Mucosa of stomach (tissue), 1 donor: Measurements from ENCODE around the gene SKAP2.

Source experiments
- H3K27me3 ChIP-seq: one replicate; pipeline ENCODE4 v1.7.0; 2013; ENCODE audit warnings: mild to moderate bottlenecking, low read length; ENCODE audit not compliant: control insufficient read depth, insufficient read depth
- H3K36me3 ChIP-seq: one replicate; pipeline ENCODE4 v1.7.0; 2013; ENCODE audit warnings: low read length; ENCODE audit not compliant: control insufficient read depth, insufficient read depth
- H3K4me1 ChIP-seq: one replicate; pipeline ENCODE4 v1.7.0; 2013; ENCODE audit warnings: mild to moderate bottlenecking, low read length; ENCODE audit not compliant: control insufficient read depth, insufficient read depth
- H3K4me3 ChIP-seq: one replicate; pipeline ENCODE4 v1.7.0; 2013; ENCODE audit warnings: low read length
- H3K9ac ChIP-seq: one replicate; pipeline ENCODE4 v1.7.0; 2013; ENCODE audit warnings: mild to moderate bottlenecking, low read length, moderate library complexity
- H3K9me3 ChIP-seq: one replicate; pipeline ENCODE4 v1.7.0; 2013; ENCODE audit warnings: mild to moderate bottlenecking, low read length, moderate library complexity; ENCODE audit not compliant: control insufficient read depth
- donor health status: Pancreatic carcinoma.

The SKAP2 gene

GRCh38 chr7:26864309-26865093 lies at the start of gene SKAP2:
Gene SKAP2, minus strand, starts transcription at chr7:26864590. Its CDS starts 161 bp downstream, at chr7:26864429.
- no peaks in the 10 kb centered on the region for H3K9me3 ChIP-seq
- peak within 1 kb of the TSS; percentile 95 for H3K9ac ChIP-seq
- H3K36me3 ChIP-seq: no peaks in the 10 kb centered on the region
- H3K27me3 ChIP-seq: no peaks in the 10 kb centered on the region
- peak within 1 kb of the TSS; percentile 95 for H3K4me3 ChIP-seq
- H3K4me1 ChIP-seq: no peaks in the 10 kb centered on the region

DNA sequence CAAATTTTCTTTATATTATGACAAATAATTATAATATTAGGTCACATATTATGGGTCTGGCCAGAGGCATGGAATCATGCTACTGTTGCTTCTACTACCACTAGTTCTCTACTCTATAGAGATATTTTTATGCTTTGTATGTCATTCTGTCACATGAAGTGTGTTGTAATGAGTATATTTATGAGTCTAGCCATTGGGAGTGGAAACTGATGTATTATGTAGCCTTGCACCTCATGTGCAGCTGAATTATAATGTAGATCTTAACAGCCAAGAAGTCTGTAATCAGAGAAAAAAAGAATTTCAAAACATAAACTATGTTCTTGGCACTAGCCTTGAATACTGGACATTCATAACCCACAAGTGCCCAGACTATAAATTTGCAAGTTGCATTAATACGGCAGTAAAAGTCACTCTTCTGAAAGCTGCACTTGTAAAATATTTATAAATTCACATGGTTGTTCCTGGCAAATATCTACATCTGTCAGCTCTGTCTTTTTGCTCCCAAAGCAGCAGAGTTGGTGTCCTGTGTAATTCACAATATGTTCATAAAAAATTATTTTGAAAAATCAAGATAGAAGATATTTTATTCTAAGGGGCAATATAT lies 48.6 kb upstream of the SKAP2 start:
- Histone ChIP-seq H3K9ac (no peak overlapping the region), H3K36me3 (no peaks in the 10 kb centered on the region), H3K4me1 (no peaks in the 10 kb centered on the region), H3K9me3 (no peaks in the 10 kb centered on the region), H3K27me3 (no peaks in the 10 kb centered on the region), H3K4me3 (no peak overlapping the region)

DNA sequence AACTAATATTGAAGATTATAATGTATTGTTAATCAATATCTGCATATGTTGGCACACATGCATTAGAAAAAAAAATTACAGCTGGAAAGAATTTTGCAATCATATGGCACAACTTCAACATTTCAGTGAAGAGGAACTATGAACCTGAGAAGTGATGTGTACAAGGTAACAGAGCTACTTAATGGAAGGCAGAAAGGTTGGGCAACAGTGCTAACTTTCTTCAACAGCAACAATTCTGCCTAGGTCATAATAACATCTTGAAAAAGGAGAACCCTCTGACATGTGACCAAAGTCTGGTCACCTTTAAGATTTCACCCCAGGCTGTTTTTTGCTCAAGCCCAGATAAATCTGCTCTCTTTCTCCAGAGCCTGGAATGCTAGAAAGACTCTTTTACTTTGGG lies 47.9 kb upstream of the SKAP2 start:
- H3K9me3 ChIP-seq: no peaks in the 10 kb centered on the region
- no peaks in the 10 kb centered on the region for H3K4me1 ChIP-seq
- H3K9ac ChIP-seq: no peak overlapping the region
- no peak overlapping the region for H3K4me3 ChIP-seq
- H3K36me3 ChIP-seq: no peaks in the 10 kb centered on the region
- H3K27me3 ChIP-seq: no peaks in the 10 kb centered on the region

- Histone ChIP-seq H3K36me3 (no peaks in the 10 kb centered on the region), H3K9ac (no peak overlapping the region), H3K9me3 (no peaks in the 10 kb centered on the region), H3K27me3 (no peaks in the 10 kb centered on the region), H3K4me1 (no peaks in the 10 kb centered on the region), H3K4me3 (no peak overlapping the region)
Measured at GRCh38 chr7:26910221-26910620, 45.8 kb upstream of the SKAP2 start.

GRCh38 chr7:26900251-26900650 lies 35.9 kb upstream of the SKAP2 start:
- Histone ChIP-seq H3K9ac (no peak overlapping the region), H3K27me3 (no peaks in the 10 kb centered on the region), H3K4me3 (no peak overlapping the region), H3K4me1 (no peaks in the 10 kb centered on the region), H3K9me3 (no peaks in the 10 kb centered on the region), H3K36me3 (no peaks in the 10 kb centered on the region)

DNA sequence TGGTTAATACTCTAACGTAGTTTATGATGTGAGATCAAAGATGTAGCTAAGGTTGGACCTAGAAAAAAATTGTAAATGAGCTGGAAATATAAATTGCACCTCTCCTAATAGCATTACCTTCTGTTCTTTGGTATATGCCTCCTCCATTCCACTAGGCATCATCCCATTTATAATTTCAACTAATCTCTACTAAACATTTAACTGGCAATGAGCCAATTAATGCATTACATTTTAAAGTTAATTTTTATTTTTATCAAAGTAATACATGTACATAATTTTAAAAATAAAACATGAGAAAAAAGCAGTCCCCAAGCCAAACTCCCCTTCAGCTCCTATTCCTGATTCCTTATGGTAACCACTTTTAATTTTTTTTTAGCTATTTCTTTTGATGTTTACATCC lies 35.1 kb upstream of the SKAP2 start:
- Histone ChIP-seq H3K27me3 (no peaks in the 10 kb centered on the region), H3K9me3 (no peaks in the 10 kb centered on the region), H3K4me3 (no peak overlapping the region), H3K4me1 (no peaks in the 10 kb centered on the region), H3K9ac (no peak overlapping the region), H3K36me3 (no peaks in the 10 kb centered on the region)

DNA sequence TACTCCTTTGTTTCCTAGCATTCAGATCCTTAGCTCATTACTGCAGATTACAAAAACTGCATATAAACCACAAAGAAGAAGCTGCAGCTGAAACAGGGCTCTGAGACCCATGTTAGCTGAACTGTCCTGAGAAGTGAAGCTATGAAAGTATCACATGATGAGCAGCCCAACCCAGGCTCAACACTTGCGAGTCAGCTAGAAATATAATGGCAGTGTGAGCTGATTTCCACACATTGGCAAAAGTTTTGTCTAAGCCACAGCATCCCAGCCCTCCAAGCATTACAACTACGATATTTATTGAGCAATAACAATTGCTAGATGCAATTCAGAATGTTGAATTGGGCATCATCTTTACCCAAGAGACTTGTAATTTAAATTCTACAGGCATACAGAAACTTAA lies 34.5 kb upstream of the SKAP2 start:
- Histone ChIP-seq H3K9ac (no peak overlapping the region), H3K36me3 (no peaks in the 10 kb centered on the region), H3K4me1 (no peaks in the 10 kb centered on the region), H3K27me3 (no peaks in the 10 kb centered on the region), H3K4me3 (no peak overlapping the region), H3K9me3 (no peaks in the 10 kb centered on the region)

- Histone ChIP-seq H3K27me3 (no peaks in the 10 kb centered on the region), H3K36me3 (no peaks in the 10 kb centered on the region), H3K4me3 (no peak overlapping the region), H3K9ac (no peak overlapping the region), H3K9me3 (no peaks in the 10 kb centered on the region), H3K4me1 (no peaks in the 10 kb centered on the region)
Measured at GRCh38 chr7:26897928-26898327, 33.5 kb upstream of the SKAP2 start.

DNA sequence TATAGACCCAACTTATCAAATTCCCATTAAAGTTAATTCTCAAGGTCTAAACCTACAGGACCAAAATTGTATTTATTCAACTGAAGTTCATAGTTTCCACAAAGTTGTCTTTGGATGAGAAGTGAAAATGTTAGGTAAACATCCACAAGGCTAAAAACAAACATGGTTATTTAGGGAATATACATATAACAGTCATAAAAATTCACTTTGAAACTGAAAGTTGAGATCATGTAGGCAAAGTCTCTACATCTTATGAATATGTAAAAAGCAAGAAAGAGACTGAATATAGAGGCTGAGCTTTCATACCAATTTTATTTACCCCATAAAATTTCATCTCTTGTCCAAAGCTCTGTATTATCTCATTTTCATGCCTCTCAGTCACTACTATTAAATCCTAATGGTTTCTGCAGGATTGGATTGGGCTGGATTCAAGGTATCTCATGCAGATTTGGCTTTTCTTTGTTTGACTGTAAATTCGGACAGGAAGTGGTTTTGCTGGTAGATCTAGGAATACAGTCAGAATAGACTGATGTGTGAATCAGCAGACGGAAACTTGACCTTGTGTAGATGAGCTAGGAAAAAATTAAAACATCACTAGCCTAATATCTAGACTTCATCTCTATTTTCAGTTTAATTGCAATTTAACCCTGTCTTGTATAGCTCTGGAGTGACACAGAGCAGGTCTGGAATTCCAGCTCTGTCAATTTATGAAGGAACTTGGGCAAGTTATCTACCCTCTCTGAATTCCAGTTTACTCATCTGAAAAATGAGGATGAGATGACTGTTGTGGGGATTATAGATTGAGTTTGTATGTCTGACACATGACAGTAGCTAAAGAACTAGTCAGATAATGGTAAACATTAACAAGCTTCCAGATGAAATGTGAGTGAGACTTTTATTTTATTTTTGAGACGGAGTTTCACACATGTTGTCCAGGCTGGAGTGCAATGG lies 27.3 kb upstream of the SKAP2 start:
- no peak overlapping the region for H3K4me3 ChIP-seq
- H3K27me3 ChIP-seq: no peaks in the 10 kb centered on the region
- H3K9ac ChIP-seq: no peak overlapping the region
- no peaks in the 10 kb centered on the region for H3K9me3 ChIP-seq
- no peaks in the 10 kb centered on the region for H3K4me1 ChIP-seq
- no peaks in the 10 kb centered on the region for H3K36me3 ChIP-seq

DNA sequence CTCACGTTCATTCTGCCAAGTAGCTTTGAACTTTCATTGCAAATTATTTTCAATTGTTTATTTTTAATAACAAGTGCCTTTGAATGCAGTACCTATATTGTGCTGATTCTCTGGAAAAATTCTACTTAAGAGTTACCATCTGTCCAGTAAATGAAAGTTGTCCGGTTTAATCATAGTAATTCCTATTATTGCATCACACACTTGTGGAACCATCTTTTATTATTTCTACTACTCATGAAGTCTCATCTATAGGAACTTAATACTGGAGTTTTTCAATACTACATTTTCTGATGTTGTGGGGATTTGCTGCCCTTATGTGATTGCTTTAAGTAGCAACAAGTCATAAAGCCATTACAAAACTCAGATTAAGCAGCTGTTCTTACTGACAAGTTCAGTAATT lies 16.5 kb upstream of the SKAP2 start:
- no peak overlapping the region for H3K4me3 ChIP-seq
- no peaks in the 10 kb centered on the region for H3K9me3 ChIP-seq
- H3K9ac ChIP-seq: no peak overlapping the region
- H3K4me1 ChIP-seq: no peaks in the 10 kb centered on the region
- no peaks in the 10 kb centered on the region for H3K36me3 ChIP-seq
- no peaks in the 10 kb centered on the region for H3K27me3 ChIP-seq

- H3K27me3 ChIP-seq: no peaks in the 10 kb centered on the region
- H3K4me3 ChIP-seq: no peak overlapping the region
- no peak overlapping the region for H3K9ac ChIP-seq
- no peaks in the 10 kb centered on the region for H3K36me3 ChIP-seq
- H3K4me1 ChIP-seq: no peaks in the 10 kb centered on the region
- H3K9me3 ChIP-seq: no peaks in the 10 kb centered on the region
Measured at GRCh38 chr7:26879671-26880070, 15.3 kb upstream of the SKAP2 start.
